WI38 (cell line): ENCODE results near the gene BTG1.

Experiments used
- H3K4me3 ChIP-seq: 2 replicates; pipeline ENCODE4 v1.5.1; 2011; ENCODE audit warnings: low read depth, mild to moderate bottlenecking, control low read depth, low read length
- CTCF ChIP-seq: IDR thresholded peaks from 2 replicates; pipeline ENCODE4 v1.5.1; 2012; ENCODE audit warnings: low read depth, mild to moderate bottlenecking, control low read depth, low read length

BTG1 gene

DNA sequence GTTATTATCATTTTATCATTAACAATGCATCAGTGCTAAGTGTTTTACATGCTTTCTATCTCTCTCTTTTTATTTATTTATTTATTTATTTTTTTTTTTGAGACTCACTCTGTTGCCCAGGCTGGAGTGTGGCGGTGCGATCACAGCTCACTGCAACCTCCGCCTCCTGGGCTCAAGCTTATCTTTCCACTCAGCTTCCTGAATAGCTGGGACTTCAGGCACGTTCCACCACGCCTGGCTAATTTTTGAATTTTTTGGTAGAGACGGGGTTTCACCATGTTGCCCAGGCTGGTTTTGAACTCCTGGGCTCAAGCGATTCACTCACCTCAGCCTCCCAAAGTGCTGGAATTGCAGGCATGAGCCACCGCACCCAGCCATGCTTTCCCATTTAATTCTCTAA lies 3.9 kb upstream of the BTG1 start:
- no peak for TF ChIP-seq CTCF
- no peak overlapping the region for H3K4me3 ChIP-seq

DNA sequence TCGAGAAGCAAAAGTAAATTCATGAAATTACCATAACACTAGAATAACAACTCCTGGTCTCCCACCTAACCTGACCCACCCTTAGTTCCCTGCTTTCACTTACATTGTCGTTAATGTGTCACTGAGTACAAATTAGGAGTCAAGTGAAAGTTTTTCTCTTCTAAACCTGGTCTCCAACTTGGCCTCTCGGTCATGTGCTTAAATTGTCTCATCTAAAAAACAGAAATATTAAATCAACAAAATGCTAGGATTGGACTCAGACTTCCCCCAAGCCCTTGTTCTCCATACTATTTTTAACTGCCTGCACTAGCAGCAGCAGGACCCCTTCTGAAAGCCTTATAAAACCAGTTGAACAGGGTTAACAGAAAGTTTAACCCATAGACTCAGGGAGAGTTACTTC lies 1.8 kb upstream of the BTG1 start:
- TF ChIP-seq CTCF = no peak
- peak overlapping the region; percentile 40 for H3K4me3 ChIP-seq

GRCh38 chr12:92146497-92147224 lies 1.0 kb upstream of the BTG1 start:
- peak overlapping the region; percentile 62 for H3K4me3 ChIP-seq

DNA sequence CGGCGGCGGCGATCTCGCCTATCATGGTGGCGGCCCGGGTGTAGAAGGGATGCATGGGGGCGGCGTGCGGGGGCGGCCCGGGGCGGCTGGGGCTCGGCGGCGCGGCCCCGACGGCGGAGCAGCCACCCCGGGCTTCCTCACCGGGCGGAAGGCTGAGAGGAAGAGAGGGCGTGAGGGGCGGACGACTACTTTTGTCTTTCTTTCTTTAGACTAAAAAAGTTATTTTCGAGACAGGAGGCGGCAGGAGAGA lies 240 bp downstream of the BTG1 start:
- peak overlapping the region; percentile 98 for H3K4me3 ChIP-seq
- no peak for TF ChIP-seq CTCF

More at GRCh38 chr12:92146497-92147224, 1.0 kb upstream of the BTG1 start:
- TF ChIP-seq CTCF = no peak

- TF ChIP-seq CTCF = no peak
- H3K4me3 ChIP-seq = peak overlapping the region; percentile 98
Observed at GRCh38 chr12:92144631-92145480, 790 bp downstream of the BTG1 start.

- H3K4me3 ChIP-seq = peak overlapping the region; percentile 98
- peak; percentile 75; the same call in 1 of the 2 replicates for TF ChIP-seq CTCF
Observed at GRCh38 chr12:92143686-92144630, 1.7 kb downstream of the BTG1 start.
